Hepatocyte (in vitro differentiated cells): ENCODE data around the gene APRT. TPM values are rescaled to one million over a fixed set of nuclear protein-coding genes. Genes with fewer than 3 reads are reported as not detected.

Source experiments
- DNase-seq: peaks from one replicate; pipeline ENCODE4 v3.0.0-alpha.2; 2016; ENCODE audit warnings: low spot score
- H2AFZ ChIP-seq: fragments of 200-600 bp; sonication (generic); 2 replicates; pipeline ENCODE4 v1.6.0; 2016; ENCODE audit warnings: antibody characterized with exemption, mild to moderate bottlenecking
- H3K27ac ChIP-seq: fragments of 200-600 bp; sonication (generic); 2 replicates; pipeline ENCODE4 v1.5.1; 2016; ENCODE audit warnings: mild to moderate bottlenecking
- H3K27me3 ChIP-seq: fragments of 200-600 bp; sonication (generic); 2 replicates; pipeline ENCODE4 v1.6.1; 2016
- H3K36me3 ChIP-seq: fragments of 200-600 bp; sonication (generic); replicated peaks from 2 replicates; pipeline ENCODE4 v1.5.1; 2016; ENCODE audit warnings: low read depth; ENCODE audit not compliant: insufficient read depth
- H3K4me1 ChIP-seq: fragments of 200-600 bp; sonication (generic); 2 replicates; pipeline ENCODE4 v1.5.1; 2016; ENCODE audit warnings: mild to moderate bottlenecking, moderate library complexity; ENCODE audit not compliant: insufficient read depth
- H3K4me2 ChIP-seq: fragments of 200-600 bp; sonication (generic); 2 replicates; pipeline ENCODE4 v1.6.0; 2016
- H3K4me3 ChIP-seq: fragments of 200-600 bp; sonication (generic); 2 replicates; pipeline ENCODE4 v1.5.1; 2016; ENCODE audit warnings: mild to moderate bottlenecking
- H3K79me2 ChIP-seq: fragments of 200-600 bp; sonication (generic); 2 replicates; pipeline ENCODE4 v1.6.0; 2017; ENCODE audit warnings: mild to moderate bottlenecking
- H3K9me2 ChIP-seq: fragments of 200-600 bp; sonication (generic); replicated peaks from 2 replicates; pipeline ENCODE4 v1.6.0; 2017; ENCODE audit warnings: mild to moderate bottlenecking; ENCODE audit not compliant: insufficient read depth
- H3K9me3 ChIP-seq: fragments of 200-600 bp; sonication (generic); 2 replicates; pipeline ENCODE4 v1.5.1; 2016; ENCODE audit warnings: low read depth, mild to moderate bottlenecking
- H4K20me1 ChIP-seq: fragments of 200-600 bp; sonication (generic); 2 replicates; pipeline ENCODE4 v1.6.0; 2016; ENCODE audit warnings: mild to moderate bottlenecking; ENCODE audit not compliant: insufficient read depth, poor library complexity, severe bottlenecking
- EZH2 ChIP-seq: fragments of 200-600 bp; sonication (generic); IDR thresholded peaks from 2 replicates; pipeline ENCODE4 v1.6.1; 2016; ENCODE audit warnings: antibody characterized with exemption, mild to moderate bottlenecking, borderline replicate concordance
- EZH2phosphoT487 ChIP-seq: fragments of 200-600 bp; sonication (generic); IDR thresholded peaks from one replicate; pipeline ENCODE4 v1.6.1; 2018; ENCODE audit warnings: antibody characterized with exemption, mild to moderate bottlenecking, low read depth, moderate library complexity; ENCODE audit not compliant: unreplicated experiment, severe bottlenecking
- WGBS: methylation state at CpG from one replicate; pipeline ENCODE4 v1.1.6; 2016; ENCODE audit warnings: low lambda C conversion rate; ENCODE audit errors: missing lambda C conversion rate; 5-methylcytosine and 5-hydroxymethylcytosine counted together
- polyA plus RNA-seq: library from polyadenylated mRNA; unstranded; fragments of >200 nt; fragmentation: Nextera tagmentation; extraction: Ambion mirVana; gene quantifications from 2 replicates; pipeline ENCODE4 v1.2.1, GENCODE V29; 2016
- total RNA-seq: library from RNA; depleted of rRNA; stranded (reverse); fragments of >200 nt; gene quantifications from 2 replicates; pipeline ENCODE4 v1.2.3, GENCODE V29; 2014
- TF ChIP-seq, protein P1 (sequence below): fragments of 200-600 bp; sonication (generic); IDR thresholded peaks from 2 replicates; pipeline ENCODE4 v1.5.1; 2016; ENCODE audit warnings: antibody characterized with exemption, mild to moderate bottlenecking; ENCODE audit not compliant: poor library complexity

APRT gene
- total and polyA plus RNA-seq, 2 experiments from 2014 or later, result 101 to 237 TPM

GRCh38 chr16:88798073-88798472 is 13.7 kb downstream of the APRT start:
- no peak for DNase-seq
- WGBS, result 83% methylated on average over 4 of the region's 4 CpGs
- Histone ChIP-seq H4K20me1 (no peaks in the 10 kb centered on the region), H3K9me3 (no peaks in the 10 kb centered on the region), H3K79me2 (no peaks in the 10 kb centered on the region), H3K4me3 (no peak overlapping the region), H3K27me3 (no peaks in the 10 kb centered on the region), H3K4me2 (no peak overlapping the region), H3K4me1 (no peaks in the 10 kb centered on the region), H2AFZ (no peak overlapping the region), H3K9me2 (no peaks in the 10 kb centered on the region), H3K27ac (no peak overlapping the region), H3K36me3 (no peaks in the 10 kb centered on the region)
- TF ChIP-seq, protein P1, sequence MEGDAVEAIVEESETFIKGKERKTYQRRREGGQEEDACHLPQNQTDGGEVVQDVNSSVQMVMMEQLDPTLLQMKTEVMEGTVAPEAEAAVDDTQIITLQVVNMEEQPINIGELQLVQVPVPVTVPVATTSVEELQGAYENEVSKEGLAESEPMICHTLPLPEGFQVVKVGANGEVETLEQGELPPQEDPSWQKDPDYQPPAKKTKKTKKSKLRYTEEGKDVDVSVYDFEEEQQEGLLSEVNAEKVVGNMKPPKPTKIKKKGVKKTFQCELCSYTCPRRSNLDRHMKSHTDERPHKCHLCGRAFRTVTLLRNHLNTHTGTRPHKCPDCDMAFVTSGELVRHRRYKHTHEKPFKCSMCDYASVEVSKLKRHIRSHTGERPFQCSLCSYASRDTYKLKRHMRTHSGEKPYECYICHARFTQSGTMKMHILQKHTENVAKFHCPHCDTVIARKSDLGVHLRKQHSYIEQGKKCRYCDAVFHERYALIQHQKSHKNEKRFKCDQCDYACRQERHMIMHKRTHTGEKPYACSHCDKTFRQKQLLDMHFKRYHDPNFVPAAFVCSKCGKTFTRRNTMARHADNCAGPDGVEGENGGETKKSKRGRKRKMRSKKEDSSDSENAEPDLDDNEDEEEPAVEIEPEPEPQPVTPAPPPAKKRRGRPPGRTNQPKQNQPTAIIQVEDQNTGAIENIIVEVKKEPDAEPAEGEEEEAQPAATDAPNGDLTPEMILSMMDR, result no peak
- no peak for TF ChIP-seq EZH2phosphoT487
- no peak for TF ChIP-seq EZH2

GRCh38 chr16:88796278-88796677 is 15.4 kb downstream of the APRT start:
- Histone ChIP-seq H3K4me2 (no peak overlapping the region), H3K36me3 (no peaks in the 10 kb centered on the region), H3K9me2 (no peaks in the 10 kb centered on the region), H3K27ac (no peak overlapping the region), H2AFZ (no peak overlapping the region), H3K9me3 (no peaks in the 10 kb centered on the region), H3K79me2 (no peaks in the 10 kb centered on the region), H3K4me1 (no peaks in the 10 kb centered on the region), H4K20me1 (no peaks in the 10 kb centered on the region), H3K27me3 (no peaks in the 10 kb centered on the region), H3K4me3 (no peak overlapping the region)
- 77% methylated on average over 4 of the region's 4 CpGs for WGBS
- no peak for DNase-seq
- TF ChIP-seq EZH2 (no peak), EZH2phosphoT487 (no peak)
- TF ChIP-seq, protein P1, result no peak

DNA sequence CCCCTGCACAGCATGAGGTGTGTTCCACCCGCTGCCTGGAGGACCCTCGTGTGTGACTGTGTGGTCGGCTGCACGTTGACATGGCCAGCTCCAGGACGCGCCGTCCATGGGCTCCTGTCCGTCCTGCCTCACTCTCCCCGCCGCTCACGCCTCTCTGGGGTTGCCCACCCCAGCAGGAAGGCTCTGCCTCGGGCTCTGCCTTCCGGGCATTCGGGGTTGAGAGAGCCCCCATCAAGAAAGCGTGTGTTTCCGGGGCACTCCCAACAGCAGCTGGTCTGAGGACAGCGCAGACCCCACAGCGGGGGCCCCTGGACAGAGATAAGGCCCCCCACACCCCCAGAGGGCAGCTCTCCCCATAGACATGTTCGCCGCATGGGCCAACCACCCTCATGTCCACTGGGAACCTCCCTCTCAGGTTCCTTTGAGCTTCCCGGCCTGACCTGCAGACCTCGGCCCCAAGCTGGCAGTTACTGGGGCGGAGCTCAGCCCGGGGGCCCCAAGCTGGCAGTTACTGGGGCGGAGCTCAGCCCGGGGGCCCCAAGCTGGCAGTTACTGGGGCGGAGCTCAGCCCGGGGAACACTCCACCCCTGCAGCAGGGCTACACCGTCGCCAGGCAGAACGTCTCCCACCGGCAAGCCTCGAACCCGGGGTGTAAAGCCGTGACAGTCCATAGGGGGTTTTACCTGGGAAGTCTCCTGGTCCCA is 18.3 kb downstream of the APRT start:
- 78% methylated on average over 34 of the region's 35 CpGs for WGBS
- Histone ChIP-seq H3K4me1 (no peaks in the 10 kb centered on the region), H3K9me3 (no peaks in the 10 kb centered on the region), H3K36me3 (no peaks in the 10 kb centered on the region), H3K9me2 (no peaks in the 10 kb centered on the region), H3K79me2 (no peaks in the 10 kb centered on the region), H3K27ac (no peak overlapping the region), H3K4me2 (no peak overlapping the region), H3K4me3 (no peak overlapping the region), H3K27me3 (no peaks in the 10 kb centered on the region), H4K20me1 (no peaks in the 10 kb centered on the region), H2AFZ (no peak overlapping the region)
- TF ChIP-seq EZH2, result no peak
- TF ChIP-seq EZH2phosphoT487, result no peak
- TF ChIP-seq, protein P1, result no peak
- no peak for DNase-seq
